AG09309 (cell line): ENCODE data around the gene SMCO3.

Experiments
- DNase-seq: peaks from one replicate; pipeline ENCODE4 v3.0.0-alpha.2; 2010; ENCODE audit warnings: low read depth
- H3K4me3 ChIP-seq: 2 replicates; pipeline ENCODE4 v1.5.1; 2011; ENCODE audit warnings: mild to moderate bottlenecking, low read depth, low read length, moderate library complexity; ENCODE audit not compliant: control insufficient read depth
- CTCF ChIP-seq: IDR thresholded peaks from 2 replicates; pipeline ENCODE4 v1.5.1; 2011; ENCODE audit warnings: mild to moderate bottlenecking, low read depth, low read length, inconsistent platforms; ENCODE audit not compliant: insufficient read depth, control insufficient read depth; ENCODE audit errors: missing control alignments

Gene SMCO3

GRCh38 chr12:14814014-14814413 lies at the start of gene SMCO3:
TSS of gene SMCO3 (minus strand) at chr12:14814182. CDS start at chr12:14806680, 7,502 bp downstream.
- no peak within 1 kb of the TSS for H3K4me3 ChIP-seq
- no peak for TF ChIP-seq CTCF
- no peak for DNase-seq

DNA sequence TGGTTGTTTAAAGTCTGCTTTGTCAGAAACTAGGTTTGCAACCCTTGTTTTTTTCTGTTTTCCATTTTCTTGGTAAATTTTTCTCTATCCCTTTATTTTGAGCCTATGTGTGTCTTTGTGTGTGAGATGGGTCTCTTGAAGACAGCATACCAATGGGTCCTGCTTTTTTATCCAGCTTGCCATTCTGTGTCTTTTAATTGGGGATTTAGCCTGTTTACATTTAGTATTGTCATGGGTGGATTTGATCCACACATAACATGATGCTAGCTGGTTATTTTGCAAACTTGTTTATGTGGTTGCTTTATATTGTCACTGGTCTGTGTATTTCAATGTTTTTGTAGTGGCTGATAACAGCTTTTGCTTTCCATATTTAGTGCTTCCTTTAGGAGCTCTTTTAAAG lies 46.5 kb upstream of the SMCO3 start:
- DNase-seq: no peak
- TF ChIP-seq CTCF: no peak
- no peak overlapping the region for H3K4me3 ChIP-seq

DNA sequence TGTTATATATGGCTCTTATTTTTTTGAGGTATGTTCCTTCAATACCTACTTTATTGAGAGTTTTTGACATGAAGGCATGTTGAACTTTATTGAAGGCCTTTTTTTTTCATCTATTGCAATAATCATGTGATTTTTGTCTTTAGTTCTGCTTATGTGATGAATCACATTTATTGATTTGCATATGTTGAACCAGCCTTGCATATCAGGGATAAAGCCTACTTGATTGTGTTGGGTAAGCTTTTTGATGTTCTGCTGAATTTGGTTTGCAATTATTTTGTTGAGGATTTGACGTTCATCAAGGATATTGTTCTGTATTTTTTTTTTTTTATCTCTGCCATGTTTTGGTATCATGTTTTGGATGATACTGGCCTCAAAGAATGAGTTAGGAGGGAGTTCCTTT lies 44.5 kb upstream of the SMCO3 start:
- DNase-seq: no peak
- no peak overlapping the region for H3K4me3 ChIP-seq
- no peak for TF ChIP-seq CTCF

DNA sequence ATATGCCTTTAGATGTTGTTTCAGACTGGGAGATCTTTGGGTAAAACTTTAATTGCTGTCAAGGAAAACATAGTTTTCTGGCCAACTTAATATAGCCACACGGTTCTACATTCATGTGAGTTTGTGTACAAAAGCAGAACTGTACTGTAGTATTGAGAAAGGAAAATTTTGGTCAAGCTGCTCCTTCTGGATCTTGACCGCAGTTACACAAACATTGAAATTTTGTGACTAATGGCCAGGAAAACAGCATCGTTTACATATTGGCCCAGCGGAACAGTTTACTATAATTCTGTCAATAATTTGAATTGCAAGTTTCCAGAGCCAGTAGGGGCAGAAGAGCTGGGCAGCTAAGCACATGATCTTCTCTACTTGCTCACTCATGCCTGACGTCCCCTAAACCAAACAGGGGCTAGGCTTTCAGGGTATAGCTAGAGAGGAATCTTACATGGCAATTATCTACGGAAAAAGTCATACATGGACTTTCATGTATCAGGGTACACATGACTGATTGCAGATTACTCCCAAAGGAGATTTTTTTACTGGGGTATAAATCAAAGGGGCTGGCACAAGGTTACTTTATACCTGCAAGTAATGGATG lies 40.7 kb upstream of the SMCO3 start:
- TF ChIP-seq CTCF: no peak
- no peak for DNase-seq
- no peak overlapping the region for H3K4me3 ChIP-seq

- H3K4me3 ChIP-seq: no peak overlapping the region
- DNase-seq: no peak
- no peak for TF ChIP-seq CTCF
These were observed 40.0 kb upstream of the SMCO3 start for GRCh38 chr12:14853961-14854360.

- no peak for TF ChIP-seq CTCF
- no peak overlapping the region for H3K4me3 ChIP-seq
- no peak for DNase-seq
These were observed 38.9 kb upstream of the SMCO3 start for GRCh38 chr12:14852880-14853279.

GRCh38 chr12:14850929-14851663 lies 37.1 kb upstream of the SMCO3 start:
- no peak for TF ChIP-seq CTCF
- H3K4me3 ChIP-seq: no peak overlapping the region
- DNase-seq: no peak
